Stimulated activated CD8-positive, alpha-beta memory T cell treated with anti-CD3 and anti-CD28 coated beads, Interleukin-12 subunit alpha, Interleukin-12 subunit beta, amount 100 ng/mL, for 4 hours (primary cell): ENCODE data around the gene ST6GAL1.

ENCODE experiments used
- DNase-seq: peaks from one replicate; pipeline ENCODE4 v3.0.0-alpha.2; 2020; ENCODE audit warnings: low read depth

Gene ST6GAL1

GRCh38 chr3:187112934-187113793, 182.8 kb downstream of the ST6GAL1 start:
- no peak for DNase-seq

- no peak for DNase-seq
These were observed 184.2 kb downstream of the ST6GAL1 start for GRCh38 chr3:187114511-187114910.

GRCh38 chr3:187120326-187120725, 190.0 kb downstream of the ST6GAL1 start:
- DNase-seq, result no peak

GRCh38 chr3:187122261-187122660, 191.9 kb downstream of the ST6GAL1 start:
- DNase-seq, result no peak

- no peak for DNase-seq
These were observed 195.1 kb downstream of the ST6GAL1 start for GRCh38 chr3:187125319-187126031.
